Epithelial cell of prostate (primary cell): ENCODE data around the gene TSPAN5.
"Not testable (repeated sequence)": the region's sequence is repeated elsewhere in the genome, so short reads cannot be mapped to it uniquely, and the experiment has no call there.

Source experiments
- DNase-seq: peaks from one replicate; pipeline ENCODE4 v3.0.0-alpha.2; 2011; ENCODE audit warnings: low read depth, low spot score
- H3K27ac ChIP-seq: fragments of 450-650 bp; 2 replicates; pipeline ENCODE4 v1.5.1; 2017; ENCODE audit warnings: mild to moderate bottlenecking

TSPAN5 gene

DNA sequence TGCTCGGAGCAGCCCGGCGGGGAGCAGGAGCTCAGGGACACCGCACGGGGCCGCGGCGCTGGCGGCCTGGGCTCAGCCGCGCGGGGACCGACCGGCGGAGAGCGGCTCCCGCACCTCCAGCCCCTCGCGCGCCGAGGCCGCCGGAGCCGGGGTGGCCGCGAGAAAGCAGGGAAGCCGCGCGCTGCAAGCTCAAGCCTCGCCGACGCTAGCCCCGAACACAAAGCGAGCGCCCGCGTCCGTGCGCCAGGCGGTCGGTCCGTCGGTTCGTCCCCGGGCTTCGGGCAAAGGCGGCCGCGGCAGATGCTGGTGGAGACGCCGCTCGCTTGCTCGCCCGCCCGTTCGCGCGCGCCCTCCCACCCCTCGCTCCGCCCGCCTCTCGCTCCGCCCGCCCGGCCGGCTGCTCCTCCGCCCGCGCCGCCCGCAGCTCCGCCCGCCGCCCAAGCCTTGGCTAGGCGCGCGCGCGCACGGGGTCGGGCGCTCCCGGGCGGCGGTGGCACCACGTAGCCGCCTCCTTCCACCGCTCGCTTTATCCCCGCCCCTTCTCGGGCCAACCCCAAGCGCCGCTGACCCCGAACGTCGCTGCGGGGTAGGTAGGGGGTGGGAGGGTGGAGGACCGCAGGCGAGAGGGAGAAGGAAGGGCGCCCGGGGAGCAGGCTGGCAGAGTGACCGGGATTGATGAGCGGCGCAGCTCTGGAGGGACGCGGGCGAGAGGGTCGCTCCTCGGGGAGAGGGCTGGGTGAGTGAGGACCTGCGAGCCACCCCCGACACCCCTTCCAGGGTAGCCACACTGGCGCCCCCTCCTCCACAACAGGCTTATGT is at the start of gene TSPAN5:
Gene TSPAN5, minus strand, starts transcription at position 325 of the 819 bp plus-strand sequence.
- peak within 1 kb of the TSS; percentile 63 for H3K27ac ChIP-seq
- no peak for DNase-seq

DNA sequence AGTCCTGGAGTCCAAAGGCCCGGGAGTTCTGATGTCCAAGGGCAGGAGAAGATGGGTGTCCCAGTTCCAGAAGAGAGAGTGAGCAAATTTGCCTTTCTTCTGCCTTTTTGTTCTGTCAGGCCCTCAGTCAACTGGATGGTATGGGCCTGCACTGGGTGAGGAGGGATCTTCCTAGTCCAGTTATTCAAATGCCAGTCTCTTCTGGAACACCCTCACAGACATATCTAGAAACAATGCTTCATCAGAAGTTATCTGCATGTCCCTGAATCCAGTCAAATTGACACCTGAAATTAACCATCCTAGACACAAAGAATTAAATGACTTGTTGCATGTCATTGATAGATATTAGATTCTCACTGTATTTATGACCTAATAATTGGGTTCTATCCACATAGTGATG is 48.5 kb upstream of the TSPAN5 start:
- DNase-seq, result no peak
- no peak overlapping the region for H3K27ac ChIP-seq

DNA sequence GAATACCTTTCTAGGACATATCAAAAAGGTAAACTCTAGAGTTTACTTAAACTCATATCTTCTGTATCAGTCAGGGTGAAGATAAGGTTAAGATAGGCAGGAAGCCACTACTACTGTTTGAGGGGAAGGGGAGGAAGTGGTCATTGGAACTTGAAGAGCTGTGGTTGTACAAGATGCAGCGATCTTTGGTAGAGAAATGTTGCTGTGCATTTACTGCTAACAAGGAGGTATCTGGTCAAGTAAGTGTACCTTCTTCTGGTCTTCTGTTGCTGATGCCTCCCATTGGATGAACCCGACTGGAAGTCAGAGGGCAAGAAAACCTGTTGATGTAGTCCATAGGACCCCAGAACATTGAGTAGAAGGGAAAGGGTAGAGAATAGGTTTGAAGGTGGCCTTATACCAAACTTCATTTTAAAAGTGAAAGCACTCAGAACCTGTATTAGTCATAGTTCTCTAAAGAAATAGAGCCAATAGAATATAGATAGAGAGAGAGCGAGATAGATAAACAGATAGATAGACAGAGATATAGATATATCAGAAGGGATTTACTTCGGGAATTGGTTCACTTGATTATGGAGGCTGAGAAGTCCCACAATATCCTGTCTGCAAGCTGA is 47.9 kb upstream of the TSPAN5 start:
- H3K27ac ChIP-seq, result no peak overlapping the region

DNA sequence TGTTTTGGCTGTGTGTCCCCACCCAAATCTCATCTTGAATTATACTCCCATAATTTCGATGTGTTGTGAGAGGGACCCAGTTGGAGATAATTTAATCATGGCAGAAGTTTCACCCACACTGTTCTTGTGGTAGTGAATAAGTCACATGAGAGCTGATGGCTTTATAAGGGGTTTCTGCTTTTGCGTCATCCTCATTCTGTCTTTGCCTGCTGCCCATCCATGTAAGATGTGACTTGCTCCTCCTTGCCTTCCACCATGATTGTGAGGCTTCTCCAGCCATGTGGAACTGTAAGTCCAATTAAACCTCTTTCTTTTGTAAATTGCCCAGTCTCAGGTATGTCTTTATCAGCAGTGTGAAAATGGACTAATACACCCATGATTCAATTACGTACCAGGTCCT is 47.2 kb upstream of the TSPAN5 start:
- not testable (repeated sequence) for H3K27ac ChIP-seq, DNase-seq

More for the DNA sequence above, 47.9 kb upstream of the TSPAN5 start:
- DNase-seq, result no peak

DNA sequence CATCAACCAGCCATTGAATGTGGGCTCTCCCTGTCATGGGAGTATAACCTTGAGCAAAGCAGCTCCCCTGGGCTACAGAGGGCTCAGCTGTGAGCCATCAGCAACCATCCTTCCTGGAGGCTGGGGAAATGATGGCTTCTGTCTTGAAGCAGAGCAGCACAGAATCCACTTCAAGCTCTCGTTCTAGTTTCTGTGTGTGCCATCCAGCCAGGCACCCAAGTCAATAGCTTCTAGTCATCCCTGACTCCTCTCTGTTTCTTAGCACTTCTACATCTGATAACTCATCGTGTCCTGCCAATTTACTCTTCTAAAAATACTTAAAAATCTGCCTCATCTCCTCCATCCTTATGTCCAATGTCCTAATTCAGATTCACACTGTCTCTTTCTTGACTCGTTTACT is 42.2 kb upstream of the TSPAN5 start:
- no peak for DNase-seq
- no peak overlapping the region for H3K27ac ChIP-seq

DNA sequence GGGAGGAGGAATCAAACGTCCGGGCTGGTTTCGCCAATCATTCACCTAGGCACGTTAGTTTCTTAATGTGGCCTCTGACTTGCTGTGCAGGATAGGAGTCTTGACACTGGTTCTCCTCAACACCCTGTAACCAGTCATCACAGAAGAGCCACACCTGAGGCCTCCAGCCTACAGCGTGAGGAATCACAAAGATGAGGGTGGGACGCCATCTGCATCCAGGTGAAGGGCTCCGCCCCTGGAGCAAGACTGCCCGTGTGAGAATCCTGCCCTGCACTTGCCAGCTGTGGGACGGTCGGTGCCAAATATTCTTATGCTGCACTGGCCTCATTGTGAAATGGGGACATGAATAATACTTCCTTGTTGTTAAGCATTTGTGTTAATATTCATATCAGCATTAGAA is 35.7 kb upstream of the TSPAN5 start:
- DNase-seq, result no peak
- H3K27ac ChIP-seq, result no peak overlapping the region

DNA sequence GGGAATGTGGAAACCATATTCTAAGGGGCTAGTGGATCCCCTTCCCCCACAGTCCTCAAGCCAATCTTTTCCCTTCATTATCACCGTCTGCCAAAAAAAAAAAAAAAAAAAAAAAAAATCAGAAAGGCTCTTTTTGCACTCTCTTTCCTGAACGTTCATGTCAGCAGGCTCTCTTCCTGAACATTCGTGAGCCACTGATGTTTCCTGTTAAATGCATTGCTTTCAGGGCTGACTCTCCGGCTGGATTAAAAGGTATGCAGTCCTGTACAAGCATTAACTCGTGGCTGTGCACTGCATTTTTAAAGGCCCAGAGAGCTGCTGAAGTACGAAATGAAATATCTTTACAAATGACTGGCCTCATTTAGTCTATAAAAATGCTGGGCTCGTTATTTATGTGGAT is 34.0 kb upstream of the TSPAN5 start:
- DNase-seq, result no peak
- no peak overlapping the region for H3K27ac ChIP-seq

DNA sequence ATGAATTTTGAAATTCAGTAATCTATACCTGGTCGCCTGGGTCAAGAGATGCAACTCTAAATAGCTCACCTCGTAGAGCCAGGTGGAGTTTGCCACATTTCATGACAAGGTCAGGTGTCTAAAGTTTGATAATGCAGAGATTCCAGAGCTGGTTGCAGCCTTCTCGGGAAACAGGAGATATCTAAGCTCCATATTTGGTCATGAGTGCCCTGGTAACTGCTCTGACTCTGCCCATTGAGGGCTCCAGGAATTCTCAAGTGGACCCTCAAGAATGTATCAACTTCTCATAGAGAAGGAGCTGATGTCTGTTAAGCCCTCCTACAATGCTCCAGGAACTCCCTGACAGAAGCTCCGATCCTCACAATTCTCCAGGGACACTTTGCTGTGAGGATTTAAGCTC is 33.2 kb upstream of the TSPAN5 start:
- DNase-seq, result no peak
- H3K27ac ChIP-seq, result no peak overlapping the region

DNA sequence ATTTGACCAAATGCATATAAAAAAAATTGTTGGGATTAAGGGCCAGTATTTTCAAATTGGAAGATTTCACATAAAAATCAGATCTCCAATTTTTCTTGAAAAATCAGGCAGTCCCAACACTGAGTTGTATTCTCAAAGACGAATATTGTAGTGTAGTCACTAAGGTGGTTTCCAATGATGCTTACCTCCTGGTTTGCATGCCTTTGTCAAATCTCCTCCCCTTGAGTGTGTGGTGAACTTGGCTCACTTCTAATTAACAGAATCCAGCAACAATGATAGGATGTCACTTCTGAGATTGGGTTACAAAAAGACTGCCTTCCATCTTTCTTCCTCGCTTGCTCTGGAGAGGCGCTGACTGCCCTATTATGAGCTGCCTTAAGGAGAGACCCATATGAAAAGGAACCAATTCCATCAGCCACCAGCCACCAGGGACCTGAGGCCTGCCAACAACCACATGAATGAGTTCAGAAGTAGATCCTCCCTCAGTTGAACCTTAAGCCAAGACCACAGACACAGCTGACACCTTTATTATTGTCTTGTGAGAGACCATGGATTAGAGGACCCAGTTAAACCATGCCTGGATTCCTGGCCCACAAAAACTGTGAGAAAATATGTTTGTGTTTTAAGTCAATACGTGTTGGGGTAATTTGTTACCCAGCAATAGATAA is 31.2 kb upstream of the TSPAN5 start:
- no peak overlapping the region for H3K27ac ChIP-seq

DNA sequence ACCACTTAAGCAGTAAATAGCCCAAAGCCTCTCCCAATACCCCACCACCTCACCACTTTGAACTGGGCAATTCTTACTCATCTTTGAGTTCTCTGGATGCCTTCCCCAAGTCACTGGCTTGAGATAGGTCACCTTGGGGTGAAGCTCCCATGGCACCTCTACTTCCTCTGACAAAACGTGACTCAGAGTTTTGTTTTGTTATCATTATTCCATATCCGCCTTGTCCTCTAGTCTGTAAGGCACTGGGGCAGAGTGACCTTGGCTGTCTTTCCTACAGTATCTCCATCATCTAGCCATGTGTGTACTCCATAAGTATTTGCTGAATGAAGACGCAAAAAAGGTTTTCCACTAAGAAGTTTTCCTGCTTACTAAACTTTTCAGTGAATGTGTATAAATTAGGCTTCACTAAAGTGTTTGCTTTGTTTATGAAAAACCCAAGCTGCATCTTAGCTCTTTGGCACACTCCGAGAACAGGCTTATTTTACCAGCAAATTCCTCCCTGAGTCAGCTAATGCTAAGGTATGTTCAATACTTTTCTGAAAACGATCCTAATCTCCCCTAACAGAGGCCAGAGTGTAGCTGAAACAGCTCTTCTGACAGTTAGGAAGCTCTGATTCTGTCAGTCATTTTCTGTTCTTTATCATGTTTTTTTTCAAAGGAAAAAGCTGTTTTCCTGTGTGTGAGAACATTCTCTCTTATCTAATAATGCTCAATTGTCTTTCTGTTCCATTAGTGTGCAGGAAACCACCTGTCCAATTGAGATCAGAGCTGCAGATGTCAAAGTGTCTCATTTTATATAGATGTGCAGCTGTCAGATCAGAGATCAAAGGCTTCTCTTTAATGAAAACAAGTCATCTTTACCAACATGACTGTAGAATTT is 30.2 kb upstream of the TSPAN5 start:
- H3K27ac ChIP-seq, result no peak overlapping the region
- no peak for DNase-seq

More for the DNA sequence above, 31.2 kb upstream of the TSPAN5 start:
- no peak for DNase-seq

DNA sequence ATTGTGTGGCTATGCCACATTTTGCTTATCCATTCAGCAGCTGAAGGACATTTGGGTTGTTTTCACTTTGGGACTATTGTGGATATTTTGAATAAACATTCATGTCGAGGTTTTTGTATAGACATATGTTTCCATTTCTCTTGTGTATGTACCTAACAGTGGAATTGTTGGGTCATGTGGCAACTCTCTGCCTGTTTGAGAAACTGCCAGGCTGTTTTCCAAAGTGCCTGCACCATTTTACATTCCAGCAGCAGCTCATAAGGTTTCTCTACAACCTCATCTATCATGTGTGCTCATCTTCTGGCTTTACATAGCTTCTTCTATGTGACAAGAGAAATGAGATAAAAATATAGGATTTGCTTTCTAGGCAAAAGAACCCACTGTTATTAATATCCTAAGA is 29.5 kb upstream of the TSPAN5 start:
- DNase-seq, result no peak
- no peak overlapping the region for H3K27ac ChIP-seq

DNA sequence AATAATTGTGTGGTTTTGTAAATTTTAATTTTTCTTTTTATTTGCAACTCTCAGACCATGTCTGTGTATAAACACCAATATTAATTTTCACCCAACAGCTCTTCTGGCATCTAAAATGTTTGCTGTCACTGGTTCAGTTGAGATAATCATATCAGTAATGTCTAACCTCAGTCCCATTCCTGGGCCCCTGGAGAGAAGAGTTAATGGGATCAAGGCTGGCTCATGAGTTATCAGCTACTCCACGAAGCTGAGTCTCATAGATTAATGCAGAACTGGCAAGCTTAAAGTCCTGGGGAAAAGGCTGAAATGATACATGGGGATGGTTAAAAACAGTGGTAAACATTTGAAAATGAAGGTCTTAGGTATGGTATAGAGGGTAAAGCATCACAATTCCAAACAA is 28.4 kb upstream of the TSPAN5 start:
- no peak for DNase-seq
- no peak overlapping the region for H3K27ac ChIP-seq

DNA sequence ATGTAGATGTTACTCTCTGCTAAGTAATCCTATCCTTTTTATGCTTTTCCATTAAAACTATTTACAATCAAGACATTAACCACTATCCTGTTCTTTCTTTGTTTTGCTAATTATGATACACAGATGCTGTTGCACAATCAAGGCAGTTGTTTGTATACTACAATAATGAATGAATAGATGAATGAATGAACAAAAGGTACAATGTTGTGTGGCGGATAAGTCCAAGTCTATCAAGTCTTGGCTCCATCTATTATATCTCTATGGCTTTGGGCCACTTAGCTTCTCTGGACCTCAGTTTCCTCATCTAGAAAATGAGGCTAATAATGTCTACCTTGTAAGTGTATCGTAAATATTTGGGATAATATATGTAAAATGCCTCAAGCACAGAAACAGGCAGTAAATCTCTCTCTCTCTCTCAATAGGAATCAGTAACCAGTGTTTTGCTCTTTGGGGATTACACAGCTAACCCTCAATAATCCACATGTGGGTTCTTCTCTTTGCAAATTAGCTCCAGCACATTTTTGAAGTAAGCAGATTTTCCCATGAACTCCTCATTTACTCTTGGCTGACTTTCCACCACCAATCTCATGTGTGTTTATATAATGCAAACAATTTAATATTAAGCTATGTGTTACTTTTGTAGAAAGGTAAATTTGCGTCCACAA is 27.8 kb upstream of the TSPAN5 start:
- no peak for DNase-seq
- no peak overlapping the region for H3K27ac ChIP-seq

DNA sequence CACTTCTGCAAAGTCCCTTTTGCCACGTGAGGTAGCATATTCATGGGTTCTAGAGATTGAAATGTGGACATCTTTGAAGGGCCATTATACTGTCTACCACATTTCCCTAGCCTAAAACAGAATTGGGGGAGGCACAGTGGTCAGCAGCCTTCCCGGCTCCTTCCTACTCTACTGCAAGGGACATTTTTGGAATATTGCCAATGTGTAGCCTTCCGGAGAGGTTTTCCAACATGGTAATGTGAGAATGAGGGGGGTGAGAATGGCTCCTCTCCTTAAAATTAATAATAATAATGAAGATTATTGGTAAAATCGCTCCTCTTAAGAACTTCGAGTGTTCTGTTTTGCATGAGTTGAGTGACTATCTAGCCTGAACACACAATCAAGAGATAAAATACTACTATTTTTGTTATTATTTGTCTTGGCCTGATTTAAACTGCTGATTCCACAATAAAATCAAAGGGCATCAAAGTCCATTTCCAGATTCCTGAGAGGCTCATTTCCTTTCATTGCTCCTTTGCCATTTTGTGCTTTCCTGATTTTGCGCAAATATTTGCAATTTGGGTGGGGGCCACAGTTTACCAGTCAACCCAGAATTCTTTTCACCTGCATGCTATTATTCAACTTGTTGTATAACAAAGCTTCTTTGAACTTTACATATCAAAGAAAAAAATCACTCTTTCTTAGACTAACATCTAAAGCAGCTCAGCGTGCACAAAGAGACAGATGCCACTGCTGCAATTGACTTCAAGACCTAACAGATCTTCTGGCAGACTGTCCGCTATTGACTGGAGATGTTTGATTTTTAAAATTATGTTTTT is 27.0 kb upstream of the TSPAN5 start:
- no peak for DNase-seq

DNA sequence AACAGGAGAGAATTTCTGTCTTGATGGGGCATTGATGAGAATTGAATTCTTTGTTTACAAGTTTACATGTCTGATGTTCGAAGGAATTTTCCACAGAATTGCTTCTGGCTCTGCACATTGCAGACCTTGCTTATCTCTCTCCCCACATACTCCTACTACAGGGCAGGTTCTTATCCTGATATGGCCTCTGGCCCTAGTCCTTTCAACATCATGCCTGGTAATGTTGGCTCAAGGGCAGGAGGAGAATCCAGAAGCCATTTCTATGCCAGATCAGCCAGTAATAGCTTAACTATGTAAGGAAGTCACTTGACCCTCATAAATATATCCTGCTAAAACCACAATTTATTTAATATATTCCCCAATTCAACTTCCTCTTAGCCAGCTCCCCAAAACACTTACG is 24.3 kb upstream of the TSPAN5 start:
- DNase-seq, result no peak
- no peak overlapping the region for H3K27ac ChIP-seq

More for the DNA sequence above, 27.0 kb upstream of the TSPAN5 start:
- no peak overlapping the region for H3K27ac ChIP-seq

DNA sequence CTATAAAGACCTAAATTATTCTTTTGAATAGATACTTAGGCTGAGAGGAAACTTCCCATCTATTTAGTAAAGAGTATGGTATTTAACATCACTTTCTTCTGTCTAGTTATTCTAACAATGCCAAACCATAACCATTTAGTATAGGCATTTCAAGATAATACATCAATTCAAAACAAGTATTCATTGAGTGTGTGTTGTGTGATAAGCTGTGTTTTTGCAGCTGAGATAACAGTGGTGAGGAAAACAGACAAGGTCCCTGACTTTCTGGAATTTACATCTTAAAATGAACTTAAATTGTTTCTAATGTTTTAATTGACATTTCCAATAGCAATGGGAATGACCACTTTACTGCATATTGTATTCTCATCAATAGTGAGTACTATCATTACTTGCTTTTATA is 22.4 kb upstream of the TSPAN5 start:
- DNase-seq, result no peak
- H3K27ac ChIP-seq, result no peak overlapping the region

DNA sequence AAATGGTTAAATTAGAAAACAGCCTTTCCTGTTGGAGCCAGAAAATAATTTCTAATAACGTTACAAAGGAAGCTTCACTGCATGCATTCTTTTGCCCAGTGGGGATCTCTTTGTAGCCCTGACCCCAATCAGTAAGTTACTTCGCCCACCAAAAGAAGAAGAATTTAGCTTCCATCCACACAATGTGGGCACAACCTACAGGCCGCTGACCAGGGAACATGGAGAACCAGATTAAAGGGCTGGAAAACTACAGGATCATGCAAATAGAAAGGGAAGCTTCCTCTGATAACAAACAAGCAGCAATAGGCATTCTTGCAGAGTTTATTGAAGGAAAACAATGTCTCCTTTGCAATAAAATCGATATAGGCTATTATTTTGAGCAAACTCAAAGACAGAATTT is 21.3 kb upstream of the TSPAN5 start:
- no peak overlapping the region for H3K27ac ChIP-seq
- no peak for DNase-seq

DNA sequence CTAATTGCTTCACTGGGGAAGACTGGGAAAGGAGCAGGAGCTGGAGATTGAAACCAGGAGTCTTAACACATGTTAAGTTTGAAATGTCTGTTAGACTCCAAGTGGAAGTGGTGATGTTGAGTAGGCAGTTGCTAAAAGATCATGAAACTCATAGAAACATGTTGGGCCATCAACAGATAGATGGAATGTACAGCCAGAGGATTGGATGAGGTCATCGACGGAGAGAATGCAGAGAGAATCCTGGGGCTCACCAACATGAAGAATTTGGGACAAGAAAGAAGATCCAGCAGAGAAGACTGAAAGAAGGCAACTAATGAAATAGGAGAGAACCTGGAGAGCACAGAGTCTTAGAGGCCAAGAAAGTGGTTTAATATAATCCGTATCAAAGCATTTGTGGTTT is 19.4 kb upstream of the TSPAN5 start:
- H3K27ac ChIP-seq, result no peak overlapping the region
- no peak for DNase-seq
